ENCODE data around the gene FBXW8. TPM values are rescaled to one million over a fixed set of nuclear protein-coding genes. Genes with fewer than 3 reads are reported as not detected.

Gene FBXW8
- total RNA-seq, 6 experiments from 2014 or later: 4.5 to 9.6 (median 6.3) TPM

- intact Hi-C loops (cut with DNase I): no loop called here
- no peak overlapping the region for H3K4me3 ChIP-seq
- peaks cover 0 to 9% of the 10 kb centered on the region in 2 donors for H3K27me3 ChIP-seq
- ATAC-seq: no peak
- H3K36me3 ChIP-seq: no peaks in the 10 kb centered on the region
- no peaks in the 10 kb centered on the region for H3K9me3 ChIP-seq
- 70% methylated on average over 2 of the region's 3 CpGs for WGBS (ENCODE audit: insufficient coverage, low coverage, low lambda C conversion rate, missing lambda C conversion rate)
- no peak for DNase-seq
- TF ChIP-seq POLR2A (IDR thresholded peaks at IDR 0.05) (no peak), CTCF (IDR thresholded peaks at IDR 0.05) (no peak)
- no peak overlapping the region for H3K27ac ChIP-seq
- peaks cover 0 to 8% (median 0%) of the 10 kb centered on the region in 4 donors for H3K4me1 ChIP-seq
Observed at GRCh38 chr12:116884871-116885270, 25.9 kb upstream of the FBXW8 start.

- no peak overlapping the region for H3K27ac ChIP-seq
- H3K36me3 ChIP-seq: no peaks in the 10 kb centered on the region
- no peak for ATAC-seq
- H3K4me3 ChIP-seq: no peak overlapping the region
- no peak for TF ChIP-seq POLR2A (IDR thresholded peaks at IDR 0.05)
- TF ChIP-seq CTCF (IDR thresholded peaks at IDR 0.05): no peak
- no peaks in the 10 kb centered on the region for H3K9me3 ChIP-seq
- peaks cover 0 to 8% (median 0%) of the 10 kb centered on the region in 4 donors for H3K4me1 ChIP-seq
- H3K27me3 ChIP-seq: peaks cover 0 to 6% of the 10 kb centered on the region in 2 donors
- DNase-seq: no peak
- WGBS (ENCODE audit: insufficient coverage, low coverage, low lambda C conversion rate, missing lambda C conversion rate): 33% methylated on average over 1 of the region's 2 CpGs
- intact Hi-C loops (cut with DNase I): no loop called here
Observed at GRCh38 chr12:116885491-116885890, 25.3 kb upstream of the FBXW8 start.

- H3K36me3 ChIP-seq: no peaks in the 10 kb centered on the region
- no peaks in the 10 kb centered on the region for H3K4me1 ChIP-seq
- no peaks in the 10 kb centered on the region for H3K9me3 ChIP-seq
- no peak overlapping the region for H3K27ac ChIP-seq
- DNase-seq (no peak), ATAC-seq (no peak)
- H3K27me3 ChIP-seq: no peaks in the 10 kb centered on the region
- intact Hi-C loops (cut with DNase I): no loop called here
- TF ChIP-seq POLR2A (IDR thresholded peaks at IDR 0.05) (no peak), CTCF (IDR thresholded peaks at IDR 0.05) (no peak)
- H3K4me3 ChIP-seq: no peak overlapping the region
- 57% methylated on average over 1 of the region's 1 CpG for WGBS (ENCODE audit: insufficient coverage, low coverage, low lambda C conversion rate, missing lambda C conversion rate)
Observed at GRCh38 chr12:116887244-116887643, 23.5 kb upstream of the FBXW8 start.

- H3K4me1 ChIP-seq: no peaks in the 10 kb centered on the region
- intact Hi-C loops (cut with DNase I): no loop called here
- 53% methylated on average over 6 of the region's 6 CpGs for whole genome bisulfite sequencing (ENCODE audit: insufficient coverage, low coverage, low lambda C conversion rate, missing lambda C conversion rate)
- no peaks in the 10 kb centered on the region for H3K36me3 ChIP-seq
- no peak overlapping the region for H3K27ac ChIP-seq
- ATAC-seq (no peak), DNase-seq (no peak)
- TF ChIP-seq CTCF (IDR thresholded peaks at IDR 0.05) (no peak), POLR2A (IDR thresholded peaks at IDR 0.05) (no peak)
- H3K9me3 ChIP-seq: no peaks in the 10 kb centered on the region
- H3K4me3 ChIP-seq: no peak overlapping the region
- no peaks in the 10 kb centered on the region for H3K27me3 ChIP-seq
Observed at GRCh38 chr12:116887897-116888296, 22.9 kb upstream of the FBXW8 start.

GRCh38 chr12:116890330-116890729 lies 20.4 kb upstream of the FBXW8 start:
- no peak for DNase-seq
- no peaks in the 10 kb centered on the region for H3K9me3 ChIP-seq
- no peaks in the 10 kb centered on the region for H3K4me1 ChIP-seq
- TF ChIP-seq CTCF (IDR thresholded peaks at IDR 0.05) (no peak), POLR2A (IDR thresholded peaks at IDR 0.05) (no peak)
- H3K27me3 ChIP-seq: no peaks in the 10 kb centered on the region
- intact Hi-C loops (cut with DNase I): no loop called here
- 85% methylated on average over 2 of the region's 2 CpGs for WGBS (ENCODE audit: insufficient coverage, low coverage, low lambda C conversion rate, missing lambda C conversion rate)
- no peak for ATAC-seq
- no peaks in the 10 kb centered on the region for H3K36me3 ChIP-seq
- H3K4me3 ChIP-seq: no peak overlapping the region
- H3K27ac ChIP-seq: no peak overlapping the region
